ENCODE measurements around the gene ZBTB32. TPM values are rescaled to one million over a fixed set of nuclear protein-coding genes. Genes with fewer than 3 reads are reported as not detected.

Gene ZBTB32
- total RNA-seq, 1 experiment from 2014 or later, result not detected

GRCh38 chr19:35695895-35696422 lies 8.4 kb upstream of the ZBTB32 start:
- DNase-seq (ENCODE audit: low spot score), result no peak

DNA sequence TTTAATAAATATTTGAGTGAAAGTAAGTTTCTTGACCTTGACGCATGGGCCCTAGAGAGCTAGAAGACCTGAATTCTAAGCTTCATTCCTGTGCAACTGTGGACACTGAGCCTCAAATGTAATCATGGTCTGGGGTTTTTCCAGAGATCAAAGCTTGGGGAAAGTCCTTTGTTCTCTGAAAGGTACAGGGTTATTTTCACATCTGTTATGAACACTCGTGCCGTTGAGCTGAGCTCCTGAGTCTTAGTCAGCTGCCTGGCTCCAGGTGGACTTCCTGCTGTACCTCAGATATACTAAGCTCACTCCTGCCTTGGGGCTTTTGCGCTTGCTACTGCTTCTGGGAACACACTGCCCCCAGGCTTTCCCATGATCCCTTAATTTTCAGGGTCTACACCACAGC lies 7.5 kb upstream of the ZBTB32 start:
- DNase-seq (ENCODE audit: low spot score), result no peak

DNA sequence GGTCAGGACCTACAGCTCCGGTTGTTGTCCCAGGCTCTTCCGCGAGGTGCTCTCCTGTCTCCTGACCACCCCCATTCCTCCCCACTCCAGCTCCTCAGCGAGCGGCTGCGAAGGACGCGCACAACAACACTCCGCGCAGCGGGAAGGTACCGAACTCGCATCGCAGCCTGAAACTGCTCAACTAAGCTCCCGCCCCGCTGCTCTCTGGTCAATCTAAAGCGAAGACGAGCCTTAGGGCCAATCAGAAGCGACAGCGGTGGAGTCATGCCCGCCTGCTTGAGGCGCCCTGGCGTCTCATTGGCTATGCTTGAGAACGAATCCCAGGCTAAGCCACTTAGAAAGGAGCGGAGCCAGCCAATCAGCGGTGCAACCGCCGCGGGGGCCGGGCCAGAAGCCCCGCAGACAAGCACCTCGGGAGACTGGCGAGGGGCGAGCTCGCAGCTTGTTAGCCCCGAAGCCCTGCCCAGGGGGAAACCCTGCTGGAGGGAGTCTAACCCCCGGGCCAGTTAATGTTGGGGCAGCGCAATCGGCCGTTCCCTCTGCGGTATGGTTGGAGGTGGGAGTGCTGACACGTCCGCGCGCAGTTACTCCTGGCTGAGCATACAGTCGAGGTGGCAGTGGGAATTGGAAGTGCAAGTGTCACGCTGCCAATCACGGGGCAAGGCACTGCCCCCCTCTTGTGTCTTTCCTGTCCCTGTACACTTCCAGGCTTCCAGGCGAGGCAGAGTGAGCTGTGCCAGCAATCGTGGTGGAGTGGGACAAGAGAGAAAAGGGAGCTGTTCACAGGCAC lies 1.9 kb upstream of the ZBTB32 start:
- peak; percentile 100 for DNase-seq (ENCODE audit: low spot score)

DNA sequence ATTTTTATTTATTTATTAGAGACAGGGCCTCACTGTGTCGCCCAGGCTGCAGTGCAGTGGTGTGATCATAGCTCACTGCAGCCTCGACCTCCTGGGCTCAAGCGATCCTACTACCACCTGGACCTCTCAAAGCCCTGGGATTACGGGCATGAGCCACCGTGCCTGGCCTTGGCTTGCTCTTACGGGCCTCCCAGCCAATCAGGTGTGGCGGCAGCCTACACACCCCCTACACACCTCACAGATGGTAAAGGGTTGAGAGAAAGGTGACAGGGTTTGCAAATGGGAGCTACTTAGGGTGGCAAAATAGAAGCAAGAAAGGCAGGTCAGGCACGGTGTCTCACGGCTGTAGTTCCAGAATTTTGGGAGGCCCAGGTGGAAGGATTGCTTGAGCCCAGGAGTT lies 1.0 kb upstream of the ZBTB32 start:
- DNase-seq (ENCODE audit: low spot score), result no peak

DNA sequence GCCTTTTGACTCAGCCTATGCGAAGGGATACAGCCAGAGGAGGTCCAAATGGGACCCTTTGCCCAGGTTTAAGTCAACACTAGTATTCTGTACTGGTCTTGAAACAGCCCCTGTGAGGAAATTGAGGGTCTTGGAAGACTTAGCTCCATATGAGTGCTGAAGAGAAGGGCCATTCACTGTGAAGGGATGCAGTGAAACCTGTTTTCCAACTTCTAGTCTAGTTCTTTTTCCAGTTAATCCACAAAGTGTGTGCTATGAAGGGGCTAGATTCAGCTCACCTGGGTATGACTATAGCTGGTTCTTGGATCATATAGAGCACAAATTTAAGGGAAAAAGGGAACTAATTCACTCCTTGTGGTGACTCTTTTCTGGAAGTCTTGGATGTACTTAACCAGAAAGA lies 4.0 kb downstream of the ZBTB32 start:
- no peak for DNase-seq (ENCODE audit: low spot score)

DNA sequence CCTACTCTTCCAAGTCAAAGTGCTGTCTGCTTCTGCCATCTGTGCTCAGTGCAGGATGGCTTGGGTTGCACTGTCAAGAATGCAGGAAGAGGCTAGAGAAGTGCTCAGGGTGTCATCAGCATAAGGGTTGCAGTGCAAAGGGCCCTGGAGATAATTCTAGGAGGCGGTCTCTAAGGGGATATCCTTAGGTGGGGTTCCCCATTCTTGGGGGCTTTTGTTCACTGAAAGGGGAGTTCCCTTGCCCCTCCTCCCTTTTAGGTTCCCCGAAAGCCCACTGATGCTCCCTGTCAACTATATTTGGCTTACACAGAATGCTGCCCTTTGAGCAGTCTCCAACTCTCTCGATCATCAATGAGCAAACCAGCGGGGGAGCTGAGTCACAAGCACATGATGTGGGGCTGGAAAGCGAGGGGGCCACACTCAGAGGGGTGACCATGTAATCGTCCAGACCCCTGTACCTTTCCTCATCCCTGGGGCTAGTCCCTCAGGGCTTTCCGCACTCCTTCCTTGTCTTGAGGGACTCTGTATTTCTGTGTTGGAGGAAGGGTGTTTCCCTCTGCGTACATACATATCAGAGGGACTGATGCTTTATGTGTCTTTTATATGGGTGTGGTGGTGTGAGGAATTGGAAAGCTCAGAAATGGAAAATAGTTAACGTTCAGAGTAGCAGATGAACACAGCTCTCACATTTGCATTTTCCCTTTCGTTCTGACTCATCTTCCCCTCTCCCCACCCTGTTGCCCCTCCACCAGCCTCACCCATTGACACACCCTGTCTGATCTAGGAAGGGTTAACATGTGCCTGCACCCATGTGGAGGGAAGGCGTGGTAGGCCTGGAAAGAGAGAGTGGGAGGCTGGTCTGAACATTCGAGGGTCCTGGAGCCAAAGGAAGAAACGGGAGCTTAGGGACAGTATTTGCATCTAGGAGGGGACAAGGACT lies 6.7 kb downstream of the ZBTB32 start:
- DNase-seq (ENCODE audit: low spot score), result no peak

DNA sequence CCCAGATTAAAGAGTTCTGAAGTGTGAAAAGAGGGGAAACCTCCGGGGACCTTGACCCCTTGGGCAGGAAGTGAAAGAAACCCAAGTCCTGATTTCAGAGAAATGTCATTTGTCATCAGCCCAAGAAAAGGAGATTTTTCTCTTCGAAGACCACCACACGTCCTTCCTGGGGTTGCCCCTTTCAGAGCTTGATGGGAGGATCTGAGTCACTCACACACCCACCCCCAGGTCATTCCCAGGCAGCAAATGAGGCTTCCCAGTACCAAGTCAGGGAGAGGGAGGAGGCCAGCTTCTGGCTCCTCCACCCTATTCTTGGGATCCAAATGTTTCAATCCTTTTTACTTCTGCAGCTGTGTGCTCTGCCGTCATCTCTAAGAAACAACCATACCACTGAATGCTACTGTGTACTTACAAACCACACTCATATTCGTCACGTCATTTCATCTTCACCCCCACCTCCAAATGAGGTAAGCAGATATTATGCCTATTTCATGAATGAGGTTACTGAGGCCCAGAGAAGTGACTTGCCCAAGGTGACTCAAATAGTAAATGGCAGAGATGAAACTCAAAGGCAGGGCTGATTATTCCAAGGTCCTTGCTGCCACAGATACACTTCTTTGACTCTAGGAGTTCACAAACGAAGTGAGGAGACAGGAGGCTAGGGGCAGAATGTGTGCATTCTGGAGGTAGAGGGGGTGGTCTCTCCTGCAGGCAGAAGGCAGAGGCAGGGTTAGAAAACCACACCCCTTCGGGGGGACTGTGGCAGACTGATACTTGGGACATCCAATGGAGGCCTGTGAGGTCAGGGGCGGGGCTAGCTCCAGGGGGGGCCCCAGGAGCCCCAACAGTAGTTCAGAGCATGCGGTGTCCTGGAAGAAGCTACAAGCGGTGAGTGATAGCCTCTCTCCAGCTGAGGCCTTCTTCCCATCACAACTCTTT lies 8.5 kb downstream of the ZBTB32 start:
- no peak for DNase-seq (ENCODE audit: low spot score)

DNA sequence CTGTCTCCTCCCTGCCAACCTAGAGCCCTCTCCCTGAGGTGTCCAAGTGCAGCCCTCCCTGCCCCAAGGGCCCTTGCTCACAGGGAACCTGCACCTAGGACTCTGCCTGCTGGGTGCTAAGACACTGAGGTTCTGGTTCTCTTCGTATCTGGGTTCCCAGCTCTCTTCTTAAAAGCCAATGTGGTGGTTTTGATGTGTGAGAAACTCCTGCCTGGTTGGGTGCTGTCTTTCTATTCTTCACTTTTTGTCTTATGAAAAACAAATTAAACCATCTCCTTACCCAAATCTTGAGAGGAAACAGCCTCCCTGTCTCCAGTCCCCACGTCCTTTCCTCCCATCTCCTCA lies 9.1 kb downstream of the ZBTB32 start:
- DNase-seq (ENCODE audit: low spot score), result no peak

- DNase-seq (ENCODE audit: low spot score), result no peak
Observed at GRCh38 chr19:35713904-35714495, 9.6 kb downstream of the ZBTB32 start.

DNA sequence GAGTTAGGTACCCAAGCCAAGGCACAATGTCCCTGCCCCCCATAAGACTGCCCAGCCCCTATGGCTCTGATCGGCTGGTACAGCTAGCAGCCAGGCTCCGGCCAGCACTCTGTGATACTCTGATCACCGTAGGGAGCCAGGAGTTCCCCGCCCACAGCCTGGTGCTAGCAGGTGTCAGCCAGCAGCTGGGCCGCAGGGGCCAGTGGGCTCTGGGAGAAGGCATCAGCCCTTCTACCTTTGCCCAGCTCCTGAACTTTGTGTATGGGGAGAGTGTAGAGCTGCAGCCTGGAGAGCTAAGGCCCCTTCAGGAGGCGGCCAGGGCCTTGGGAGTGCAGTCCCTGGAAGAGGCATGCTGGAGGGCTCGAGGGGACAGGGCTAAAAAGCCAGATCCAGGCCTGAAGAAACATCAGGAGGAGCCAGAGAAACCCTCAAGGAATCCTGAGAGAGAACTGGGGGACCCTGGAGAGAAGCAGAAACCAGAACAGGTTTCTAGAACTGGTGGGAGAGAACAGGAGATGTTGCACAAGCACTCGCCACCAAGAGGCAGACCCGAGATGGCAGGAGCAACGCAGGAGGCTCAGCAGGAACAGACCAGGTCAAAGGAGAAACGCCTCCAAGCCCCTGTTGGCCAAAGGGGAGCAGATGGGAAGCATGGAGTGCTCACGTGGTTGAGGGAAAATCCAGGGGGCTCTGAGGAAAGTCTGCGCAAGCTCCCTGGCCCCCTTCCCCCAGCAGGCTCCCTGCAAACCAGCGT lies 10.4 kb downstream of the ZBTB32 start:
- DNase-seq (ENCODE audit: low spot score), result no peak

DNA sequence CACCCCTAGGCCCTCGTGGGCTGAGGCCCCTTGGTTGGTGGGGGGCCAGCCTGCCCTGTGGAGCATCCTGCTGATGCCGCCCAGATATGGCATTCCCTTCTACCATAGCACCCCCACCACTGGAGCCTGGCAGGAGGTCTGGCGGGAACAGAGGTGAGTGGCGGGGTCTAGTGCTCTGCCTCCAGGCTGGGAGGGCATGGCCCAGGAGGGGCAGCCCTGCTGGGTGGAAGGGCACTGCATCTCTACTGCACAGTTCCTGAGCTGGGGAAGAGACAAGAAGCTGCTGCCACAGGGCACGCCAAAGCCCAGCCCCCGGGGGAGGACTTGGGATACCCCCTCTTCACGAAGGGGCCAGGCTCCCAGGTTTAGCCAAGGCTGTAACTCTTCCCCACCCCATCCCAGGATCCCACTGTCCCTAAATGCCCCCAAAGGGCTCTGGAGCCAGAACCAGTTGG lies 11.0 kb downstream of the ZBTB32 start:
- DNase-seq (ENCODE audit: low spot score), result no peak

GRCh38 chr19:35715981-35716800 lies 11.8 kb downstream of the ZBTB32 start:
- DNase-seq (ENCODE audit: low spot score), result no peak

DNA sequence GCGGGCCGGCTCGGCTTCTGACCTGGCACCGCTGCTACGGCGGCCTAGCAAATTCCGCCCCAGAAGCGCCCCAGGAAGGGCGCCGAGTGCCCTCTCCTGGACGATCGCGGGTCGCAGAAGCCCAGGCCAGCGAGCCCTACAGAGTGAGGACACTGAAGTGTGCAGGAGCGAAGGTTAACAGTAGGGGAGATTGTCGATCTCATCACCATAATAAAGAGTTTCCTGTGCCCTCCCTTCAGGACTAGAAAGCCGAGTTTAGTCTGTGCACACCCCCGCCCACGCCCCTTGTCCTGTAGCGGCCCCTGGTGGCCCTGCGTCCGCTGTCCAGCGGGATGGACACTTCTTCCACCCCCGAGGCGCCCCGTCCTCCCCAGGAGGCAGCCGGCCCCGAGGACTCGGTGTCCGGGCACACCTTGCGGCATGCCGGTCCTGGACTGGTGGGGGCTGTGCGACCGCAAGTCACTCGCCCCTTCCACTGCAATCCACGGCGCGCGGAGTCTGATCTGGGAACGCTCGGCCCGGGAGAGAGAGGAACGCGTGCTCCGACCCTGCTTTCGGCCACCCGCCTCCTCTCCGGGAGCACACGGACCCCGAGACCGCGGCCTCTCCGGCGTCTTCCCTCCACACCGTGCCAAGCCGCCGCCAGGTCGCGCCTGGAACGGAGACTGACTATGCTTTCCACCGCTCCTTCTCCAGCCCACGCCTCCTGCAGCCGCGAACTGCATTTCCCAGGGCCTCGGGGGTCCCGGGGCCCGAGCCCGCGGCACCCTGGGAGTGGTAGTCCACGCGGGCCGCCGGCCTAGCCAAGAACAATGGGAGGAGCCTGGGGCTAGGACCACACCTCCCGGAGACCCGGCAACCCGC lies 12.7 kb downstream of the ZBTB32 start:
- peak; percentile 94 for DNase-seq (ENCODE audit: low spot score)

DNA sequence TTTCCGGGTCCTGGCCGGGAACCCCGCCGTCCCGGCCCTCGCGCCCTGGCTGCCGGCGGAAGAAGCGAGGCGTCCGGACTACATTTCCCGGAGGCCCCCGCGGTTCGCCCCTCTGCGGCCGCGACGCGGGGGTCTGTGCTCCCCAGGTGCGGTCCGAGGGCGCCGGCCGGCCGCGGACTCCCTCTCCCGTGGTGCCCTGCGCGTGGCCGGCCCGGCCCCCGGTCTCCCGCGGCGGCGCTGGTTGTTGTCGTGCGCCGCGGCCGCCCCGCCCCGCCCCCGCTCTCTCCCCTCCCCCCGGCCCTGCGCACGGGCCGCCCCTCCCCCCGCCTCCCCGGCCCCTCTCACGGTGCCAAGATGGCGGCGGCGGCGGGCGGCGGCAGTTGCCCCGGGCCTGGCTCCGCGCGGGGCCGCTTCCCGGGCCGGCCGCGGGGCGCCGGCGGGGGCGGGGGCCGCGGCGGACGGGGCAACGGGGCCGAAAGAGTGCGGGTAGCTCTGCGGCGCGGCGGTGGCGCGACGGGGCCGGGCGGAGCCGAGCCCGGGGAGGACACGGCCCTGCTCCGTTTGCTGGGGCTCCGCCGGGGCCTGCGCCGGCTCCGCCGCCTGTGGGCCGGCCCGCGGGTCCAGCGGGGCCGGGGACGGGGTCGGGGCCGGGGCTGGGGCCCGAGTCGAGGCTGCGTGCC lies 13.4 kb downstream of the ZBTB32 start, which contains the start of gene KMT2B:
TSS of gene KMT2B (plus strand) at position 339 of the 680 bp plus-strand sequence. CDS start at position 355, 16 bp downstream.
- peak; percentile 97 for DNase-seq (ENCODE audit: low spot score)

- no peak for DNase-seq (ENCODE audit: low spot score)
Observed at GRCh38 chr19:35718345-35719041, 14.1 kb downstream of the ZBTB32 start.

- DNase-seq (ENCODE audit: low spot score), result no peak
Observed at GRCh38 chr19:35719402-35720162, 15.2 kb downstream of the ZBTB32 start.
